Esophagus muscularis mucosa (tissue), 4 donors: ENCODE data around the gene WSCD2. TPM values are rescaled to one million over a fixed set of nuclear protein-coding genes. Genes with fewer than 3 reads are reported as not detected.

ENCODE experiments used
- DNase-seq: peaks from one replicate; pipeline ENCODE4 v3.0.0-alpha.2; 2017; ENCODE audit errors: extremely low spot score
- H3K27ac ChIP-seq, 4 donors: fragments of 200-600 bp; sonication (generic); replicated peaks in 1 of 4; 1 replicate in 3 of 4; 2 replicates in 1 of 4; pipeline ENCODE4 v1.5.1; 2016 to 2019; ENCODE audit warnings: mild to moderate bottlenecking in 1 of 4
- H3K27me3 ChIP-seq, 4 donors: fragments of 200-600 bp; sonication (generic); one replicate each; pipeline versions ENCODE4 v1.5.1 to v1.6.0; 2016 to 2019
- H3K36me3 ChIP-seq, 4 donors: fragments of 200-600 bp; sonication (generic); one replicate each; pipeline ENCODE4 v1.5.1; 2016 to 2019
- H3K4me1 ChIP-seq, 4 donors: fragments of 200-600 bp; sonication (generic); one replicate each; pipeline ENCODE4 v1.5.1; 2016 to 2019
- H3K4me3 ChIP-seq, 4 donors: fragments of 200-600 bp; sonication (generic); 1 replicate in 2 of 4; 2 replicates in 2 of 4; pipeline ENCODE4 v1.5.1; 2016 to 2019; ENCODE audit warnings: mild to moderate bottlenecking in 4 of 4, moderate library complexity in 1 of 4
- H3K9me3 ChIP-seq, 4 donors: fragments of 200-600 bp; sonication (generic); 1 replicate in 3 of 4; 2 replicates in 1 of 4; pipeline ENCODE4 v1.5.1; 2016 to 2019
- EP300 ChIP-seq: sonication (generic); formaldehyde crosslinking; IDR thresholded peaks from one replicate; pipeline ENCODE4 v1.6.1; 2017; ENCODE audit warnings: antibody characterized with exemption
- POLR2A ChIP-seq: fragments of 450-650 bp; IDR thresholded peaks from one replicate; pipeline ENCODE4 v1.6.1; 2017; ENCODE audit warnings: antibody characterized with exemption, moderate library complexity, mild to moderate bottlenecking, low read depth
- POLR2AphosphoS5 ChIP-seq, 2 donors: sonication (generic); formaldehyde crosslinking; IDR thresholded peaks; one replicate each; pipeline ENCODE4 v1.6.1; 2017; ENCODE audit warnings: antibody characterized with exemption in 2 of 2
- WGBS: methylation state at CpG from one replicate; pipeline ENCODE4 v1.1.5; 2018; 5-methylcytosine and 5-hydroxymethylcytosine counted together
- intact Hi-C: fragments of 100-400 bp; cut with DNase I; formaldehyde crosslinking; loops from one replicate; pipeline ENCODE4 v1.15.1; 2023
- total RNA-seq, 4 donors: library from RNA; depleted of rRNA; stranded (reverse); fragments of >200 nt; gene quantifications; one replicate each; pipeline versions ENCODE4 v1.1.0 to v1.2.1, GENCODE V29; 2016
- TF ChIP-seq, protein P1 (sequence below), 3 experiments: fragments of 200-600 bp in 2 of 3; fragments of 450-650 bp in 1 of 3; sonication (generic) in 2 of 3; IDR thresholded peaks; one replicate each; pipeline ENCODE4 v1.5.1; 2017 to 2019; ENCODE audit warnings: antibody characterized with exemption in 3 of 3, mild to moderate bottlenecking in 2 of 3, moderate library complexity in 1 of 3

WSCD2 gene
- total RNA-seq, 4 donors from 2014 or later: 24.7 to 47.9 (median 30.4) TPM

DNA sequence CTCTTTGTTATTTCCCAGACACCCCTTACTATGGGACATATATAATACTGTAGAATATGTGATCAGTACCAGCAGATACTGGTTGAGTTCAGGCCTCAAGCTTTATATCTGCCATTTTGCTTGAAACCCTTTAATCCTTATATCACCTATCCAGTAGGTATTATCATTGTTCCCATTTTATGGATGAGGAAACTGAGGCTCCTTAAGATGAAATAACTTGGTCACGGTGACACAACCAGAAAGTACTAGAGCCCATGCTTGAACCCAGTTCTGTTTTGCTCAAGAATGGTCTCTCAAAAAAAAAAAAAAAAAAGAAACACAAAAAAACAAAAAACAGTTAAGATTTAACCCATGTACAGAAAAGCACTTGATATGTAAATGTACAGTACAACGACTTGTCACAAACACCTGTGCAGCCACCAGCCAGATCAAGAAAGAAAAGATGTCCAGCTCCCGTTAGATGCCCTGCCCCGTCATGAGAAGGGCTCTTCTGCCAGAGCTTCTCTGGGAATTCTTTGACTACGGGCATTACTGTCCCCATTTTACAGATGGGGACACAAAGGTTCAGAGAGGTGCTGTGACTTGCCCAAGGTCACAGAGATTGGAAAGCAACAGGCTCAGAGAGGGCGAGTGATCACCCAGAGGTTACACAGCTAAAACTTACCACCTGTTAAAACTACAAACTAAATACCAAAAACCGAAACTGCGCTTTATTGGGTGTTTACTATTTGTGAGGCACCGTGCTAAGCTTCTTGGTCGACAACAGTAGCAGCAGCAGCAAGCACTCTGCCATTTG, 669 bp upstream of the WSCD2 start:
- no peaks in the 10 kb centered on the region for H3K9me3 ChIP-seq
- peak overlapping the region; percentile 66 to 80 (median 72) for H3K4me3 ChIP-seq
- WGBS: 57% methylated on average over 10 of the region's 10 CpGs
- peaks cover 10 to 74% (median 68%) of the 10 kb centered on the region in 4 donors for H3K4me1 ChIP-seq
- TF ChIP-seq EP300 (no peak), POLR2AphosphoS5 (IDR thresholded peaks at IDR 0.05) (no peak), POLR2A (no peak)
- TF ChIP-seq, protein P1, sequence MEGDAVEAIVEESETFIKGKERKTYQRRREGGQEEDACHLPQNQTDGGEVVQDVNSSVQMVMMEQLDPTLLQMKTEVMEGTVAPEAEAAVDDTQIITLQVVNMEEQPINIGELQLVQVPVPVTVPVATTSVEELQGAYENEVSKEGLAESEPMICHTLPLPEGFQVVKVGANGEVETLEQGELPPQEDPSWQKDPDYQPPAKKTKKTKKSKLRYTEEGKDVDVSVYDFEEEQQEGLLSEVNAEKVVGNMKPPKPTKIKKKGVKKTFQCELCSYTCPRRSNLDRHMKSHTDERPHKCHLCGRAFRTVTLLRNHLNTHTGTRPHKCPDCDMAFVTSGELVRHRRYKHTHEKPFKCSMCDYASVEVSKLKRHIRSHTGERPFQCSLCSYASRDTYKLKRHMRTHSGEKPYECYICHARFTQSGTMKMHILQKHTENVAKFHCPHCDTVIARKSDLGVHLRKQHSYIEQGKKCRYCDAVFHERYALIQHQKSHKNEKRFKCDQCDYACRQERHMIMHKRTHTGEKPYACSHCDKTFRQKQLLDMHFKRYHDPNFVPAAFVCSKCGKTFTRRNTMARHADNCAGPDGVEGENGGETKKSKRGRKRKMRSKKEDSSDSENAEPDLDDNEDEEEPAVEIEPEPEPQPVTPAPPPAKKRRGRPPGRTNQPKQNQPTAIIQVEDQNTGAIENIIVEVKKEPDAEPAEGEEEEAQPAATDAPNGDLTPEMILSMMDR (IDR thresholded peaks at IDR 0.05): no peak
- no peak for DNase-seq
- peaks cover 0 to 18% (median 2%) of the 10 kb centered on the region in 4 donors for H3K27me3 ChIP-seq
- intact Hi-C loops: no loop called here
- H3K27ac ChIP-seq: peak overlapping the region; percentile 88 to 95 (median 92)
- H3K36me3 ChIP-seq: no peaks in the 10 kb centered on the region

DNA sequence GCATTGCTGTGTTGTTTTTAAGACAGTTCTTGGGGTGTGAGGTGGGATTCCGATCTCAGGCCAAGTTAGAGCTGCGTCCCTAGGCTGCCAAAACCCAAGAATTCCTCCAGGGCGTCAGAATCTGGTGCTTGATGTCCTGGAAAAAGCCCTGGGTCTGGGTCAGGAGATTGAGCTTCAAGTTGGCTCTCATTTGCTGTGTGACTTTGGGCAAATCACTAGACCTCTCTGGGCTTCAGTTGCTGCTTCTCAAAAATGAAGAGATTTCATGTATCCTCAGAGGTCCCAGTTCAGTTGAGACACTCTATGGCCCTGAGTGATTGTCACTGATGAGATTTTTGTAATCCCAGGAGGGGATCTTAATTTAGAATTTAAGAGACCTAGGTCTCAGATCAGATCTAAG, 1.9 kb downstream of the WSCD2 start:
- no peaks in the 10 kb centered on the region for H3K36me3 ChIP-seq
- peak overlapping the region; percentile 88 to 95 (median 92) for H3K27ac ChIP-seq
- peaks cover 10 to 86% (median 80%) of the 10 kb centered on the region in 4 donors for H3K4me1 ChIP-seq
- H3K4me3 ChIP-seq: peak overlapping the region; percentile 66 to 80 (median 72)
- DNase-seq: no peak
- intact Hi-C loops: loop anchor here (5.0 kb wide), 1 partner anchor 61 kb away; no protein-coding TSS in a partner anchor
- peaks cover 0 to 18% (median 2%) of the 10 kb centered on the region in 4 donors for H3K27me3 ChIP-seq
- no peaks in the 10 kb centered on the region for H3K9me3 ChIP-seq
- no peak for TF ChIP-seq EP300
- TF ChIP-seq, protein P1 (IDR thresholded peaks at IDR 0.05): no peak
- TF ChIP-seq POLR2AphosphoS5 (IDR thresholded peaks at IDR 0.05): no peak
- TF ChIP-seq POLR2A: no peak
- WGBS: no CpG with 5 or more reads among the region's 3 CpGs

DNA sequence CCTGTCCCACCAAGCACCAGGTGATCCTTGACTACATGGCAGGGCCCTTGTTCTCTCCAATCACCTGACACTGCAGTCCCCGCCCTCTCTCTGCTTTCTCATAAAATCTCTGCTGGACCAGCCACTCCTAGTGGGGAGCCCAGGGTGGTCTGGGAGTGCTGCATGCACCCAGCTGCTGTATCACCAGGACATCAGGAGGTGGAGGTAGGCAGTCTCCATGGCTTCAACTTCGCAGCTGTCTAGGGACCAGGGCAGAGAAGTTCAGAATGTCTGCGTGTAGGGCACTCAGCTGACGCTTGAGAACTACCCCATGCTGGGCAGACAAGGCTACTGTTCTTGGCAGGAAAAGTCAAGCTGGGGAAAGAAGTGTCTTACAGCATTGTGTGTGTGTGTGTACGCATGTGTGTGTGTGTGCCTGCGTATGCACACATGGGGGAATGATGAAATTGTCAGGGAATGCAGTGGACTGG, 2.6 kb downstream of the WSCD2 start:
- Histone ChIP-seq H3K4me3 (peak overlapping the region; percentile 66 to 80 (median 72)), H3K4me1 (peaks cover 10 to 88% (median 83%) of the 10 kb centered on the region in 4 donors), H3K9me3 (no peaks in the 10 kb centered on the region), H3K36me3 (no peaks in the 10 kb centered on the region), H3K27me3 (peaks cover 0 to 18% (median 2%) of the 10 kb centered on the region in 4 donors), H3K27ac (peak overlapping the region; percentile 88 to 95 (median 92))
- intact Hi-C loops: loop anchor here (5.0 kb wide), 1 partner anchor 61 kb away; no protein-coding TSS in a partner anchor
- WGBS: 24% methylated on average over 4 of the region's 6 CpGs
- DNase-seq: no peak
- TF ChIP-seq, protein P1 (IDR thresholded peaks at IDR 0.05): no peak
- TF ChIP-seq POLR2AphosphoS5 (IDR thresholded peaks at IDR 0.05) (peak; percentile 40 to 57), POLR2A (no peak), EP300 (peak; percentile 20)

DNA sequence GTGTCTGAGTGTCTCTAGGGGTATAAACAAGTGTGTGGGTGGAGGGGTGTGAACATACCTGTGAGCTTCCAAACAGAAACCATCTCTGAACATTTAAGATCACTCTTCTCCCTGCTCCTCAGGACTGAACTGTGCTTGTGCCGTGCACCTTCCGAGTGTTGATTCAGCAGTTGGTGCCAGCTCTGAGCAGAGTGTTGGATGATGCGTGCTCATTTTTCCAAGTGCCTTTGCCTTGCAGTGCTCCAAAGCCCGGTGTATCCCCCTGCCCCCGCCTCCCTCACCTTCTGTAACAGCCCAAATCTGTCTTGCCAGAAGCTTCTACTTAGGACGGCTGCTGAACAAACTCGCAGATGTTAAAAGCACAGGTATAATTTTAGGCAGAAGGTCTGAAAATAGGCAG, 4.4 kb downstream of the WSCD2 start:
- WGBS: 43% methylated on average over 7 of the region's 7 CpGs
- TF ChIP-seq POLR2AphosphoS5 (IDR thresholded peaks at IDR 0.05) (peak; percentile 8 to 51), EP300 (no peak), POLR2A (no peak)
- TF ChIP-seq, protein P1 (IDR thresholded peaks at IDR 0.05): no peak
- DNase-seq: no peak
- H3K4me3 ChIP-seq: peak overlapping the region in 3 of 4 donors; percentile 22 to 80 (median 77)
- H3K27ac ChIP-seq: peak overlapping the region; percentile 44 to 72 (median 52)
- peaks cover 0 to 18% (median 2%) of the 10 kb centered on the region in 4 donors for H3K27me3 ChIP-seq
- no peaks in the 10 kb centered on the region for H3K9me3 ChIP-seq
- peaks cover 10 to 87% (median 75%) of the 10 kb centered on the region in 4 donors for H3K4me1 ChIP-seq
- H3K36me3 ChIP-seq: no peaks in the 10 kb centered on the region
- intact Hi-C loops: loop anchor here (5.0 kb wide), 1 partner anchor 59 kb away; no protein-coding TSS in a partner anchor
